Activated T-cell treated with anti-CD3 and anti-CD28 coated beads for 48 hours (primary cell): ENCODE measurements around the gene ADI1.
"Not testable (repeated sequence)": the region's sequence is repeated elsewhere in the genome, so short reads cannot be mapped to it uniquely, and the experiment has no call there.

ENCODE experiments used
- DNase-seq: peaks from one replicate; pipeline ENCODE4 v3.0.0-alpha.2; 2020; ENCODE audit warnings: low read depth

Gene ADI1

GRCh38 chr2:3462493-3463104 lies 56.7 kb downstream of the ADI1 start:
- no peak for DNase-seq

GRCh38 chr2:3461801-3462492 lies 57.4 kb downstream of the ADI1 start:
- no peak for DNase-seq

- no peak for DNase-seq
These were observed 58.2 kb downstream of the ADI1 start for GRCh38 chr2:3460831-3461800.

GRCh38 chr2:3460156-3460555 lies 59.2 kb downstream of the ADI1 start:
- DNase-seq, result no peak

- no peak for DNase-seq
These were observed 59.9 kb downstream of the ADI1 start for GRCh38 chr2:3459185-3460015.

- DNase-seq, result no peak
These were observed 60.7 kb downstream of the ADI1 start for GRCh38 chr2:3458396-3459184.

- no peak for DNase-seq
These were observed 61.6 kb downstream of the ADI1 start for GRCh38 chr2:3457524-3458395.

GRCh38 chr2:3456125-3456524 lies 63.2 kb downstream of the ADI1 start:
- no peak for DNase-seq

GRCh38 chr2:3454802-3455201 lies 64.5 kb downstream of the ADI1 start:
- DNase-seq, result no peak

GRCh38 chr2:3454005-3454404 lies 65.3 kb downstream of the ADI1 start:
- not testable (repeated sequence) for DNase-seq

- DNase-seq, result no peak
These were observed 65.9 kb downstream of the ADI1 start for GRCh38 chr2:3453190-3453999.

- no peak for DNase-seq
These were observed 67.2 kb downstream of the ADI1 start for GRCh38 chr2:3451926-3452671.

- no peak for DNase-seq
These were observed 68.2 kb downstream of the ADI1 start for GRCh38 chr2:3451169-3451568.

GRCh38 chr2:3450385-3451010 lies 68.8 kb downstream of the ADI1 start:
- DNase-seq, result no peak

- no peak for DNase-seq
These were observed 69.4 kb downstream of the ADI1 start for GRCh38 chr2:3449936-3450335.

- no peak for DNase-seq
These were observed 70.2 kb downstream of the ADI1 start for GRCh38 chr2:3449086-3449485.

GRCh38 chr2:3448441-3448911 lies 70.9 kb downstream of the ADI1 start:
- DNase-seq, result not testable (repeated sequence)

- no peak for DNase-seq
These were observed 71.5 kb downstream of the ADI1 start for GRCh38 chr2:3447789-3448317.
